ENCODE data around the gene RBM14. TPM values are rescaled to one million over a fixed set of nuclear protein-coding genes. Genes with fewer than 3 reads are reported as not detected.

RBM14 gene
- total RNA-seq, 4 donors from 2014 or later, result 13.8 to 70.1 (median 47.0) TPM

DNA sequence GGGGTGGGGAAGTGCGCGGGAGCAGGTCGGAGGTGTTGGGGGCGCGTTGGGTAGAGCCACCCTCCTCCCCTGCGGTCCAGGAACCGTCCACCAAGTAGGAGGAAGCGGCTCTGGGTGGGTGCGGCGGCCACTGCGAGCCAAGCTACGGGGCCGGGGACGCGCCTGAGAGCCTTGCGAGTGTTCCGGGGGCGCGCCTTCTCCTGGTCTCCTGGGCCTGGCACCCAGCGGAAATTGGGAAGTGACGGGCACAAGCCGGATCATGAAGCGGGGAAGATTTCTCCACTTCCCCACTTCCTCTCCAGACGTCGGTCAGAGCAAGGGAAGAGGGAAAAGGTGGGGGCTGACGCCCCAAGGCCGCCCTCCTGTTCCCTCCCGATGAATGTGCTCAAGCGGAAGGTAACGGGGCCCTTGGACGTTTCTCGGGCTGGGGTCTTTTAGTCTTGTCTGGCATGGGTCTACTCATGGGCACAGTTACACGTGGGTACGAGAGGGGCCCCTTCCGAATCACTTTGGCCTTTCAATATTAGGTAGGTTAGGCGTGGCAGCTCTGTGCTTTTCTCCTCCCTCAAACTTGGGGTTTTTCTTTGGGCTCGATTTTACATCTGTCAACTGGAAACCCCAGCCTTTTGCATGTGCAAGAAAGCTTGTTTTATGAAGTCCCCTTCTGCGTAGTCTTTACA, 865 bp downstream of the RBM14 start:
- H3K4me1 ChIP-seq, result peaks cover 30 to 54% (median 47%) of the 10 kb centered on the region in 4 donors
- peak overlapping the region; percentile 92 to 98 (median 98) for H3K27ac ChIP-seq
- H3K27me3 ChIP-seq, result no peaks in the 10 kb centered on the region
- TF ChIP-seq POLR2AphosphoS5 (IDR thresholded peaks at IDR 0.05) (peak in 2 of 3 donors; percentile 27 to 66), POLR2A (IDR thresholded peaks at IDR 0.05) (no peak)
- H3K9me3 ChIP-seq, result no peaks in the 10 kb centered on the region
- in situ Hi-C loops (cut with MboI; ENCODE audit: low pct_ligation_motif_present in 1 of 4, low pct_unique_long_range_greater_than_20kb in 1 of 4, low sequenced_read_pairs in 3 of 4) (no loop called here), intact Hi-C loops (cut with DNase I; ENCODE audit: low total_unique reads) (no loop called here)
- peaks cover 0 to under 1% (median 0%) of the 10 kb centered on the region in 4 donors for H3K36me3 ChIP-seq
- peak overlapping the region; percentile 51 to 88 (median 82) for H3K4me3 ChIP-seq
- WGBS, 2 donors (ENCODE audit: low coverage in 1 of 2), result 0% methylated on average over 6 to 32 of the region's 38 CpGs
- no peak for DNase-seq

DNA sequence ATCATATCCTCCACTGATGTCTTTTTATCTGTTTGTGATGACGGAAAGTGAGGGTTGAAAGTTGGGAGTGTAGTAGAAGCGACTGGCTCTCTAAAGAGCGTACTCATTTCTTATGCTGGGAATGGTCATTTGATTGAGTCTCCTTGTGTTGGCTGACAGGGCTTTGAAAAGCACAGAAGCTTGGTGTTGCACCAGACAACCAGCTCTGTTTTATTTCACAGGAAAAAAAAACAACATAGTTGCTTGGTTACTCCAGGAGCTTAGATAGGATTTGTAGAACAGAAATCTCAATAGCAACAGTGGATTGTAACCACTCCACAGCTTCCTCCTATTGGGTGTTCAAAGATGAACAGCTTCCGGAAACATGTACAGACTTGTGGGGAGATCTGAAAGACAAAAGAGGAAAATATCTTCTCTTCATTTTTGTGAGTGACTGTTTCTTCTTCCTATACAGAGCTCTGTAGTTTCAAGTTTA, 2.7 kb downstream of the RBM14 start:
- H3K27me3 ChIP-seq, result no peaks in the 10 kb centered on the region
- H3K27ac ChIP-seq, result peak overlapping the region; percentile 92 to 98 (median 98)
- 25 to 39% methylated on average over 3 to 4 of the region's 4 CpGs for WGBS, 2 donors (ENCODE audit: low coverage in 1 of 2)
- peaks cover 0 to 7% (median 1%) of the 10 kb centered on the region in 4 donors for H3K36me3 ChIP-seq
- intact Hi-C loops (cut with DNase I; ENCODE audit: low total_unique reads) (no loop called here), in situ Hi-C loops (cut with MboI; ENCODE audit: low pct_ligation_motif_present in 1 of 4, low pct_unique_long_range_greater_than_20kb in 1 of 4, low sequenced_read_pairs in 3 of 4) (no loop called here)
- H3K4me1 ChIP-seq, result peaks cover 37 to 72% (median 57%) of the 10 kb centered on the region in 4 donors
- DNase-seq, result no peak
- no peaks in the 10 kb centered on the region for H3K9me3 ChIP-seq
- peak overlapping the region in 3 of 4 donors; percentile 82 to 88 (median 83) for H3K4me3 ChIP-seq
- TF ChIP-seq POLR2A (IDR thresholded peaks at IDR 0.05) (peak; percentile 41), EP300 (IDR thresholded peaks at IDR 0.05; ENCODE audit: low read depth) (no peak), POLR2AphosphoS5 (IDR thresholded peaks at IDR 0.05) (peak; percentile 41 to 77 (median 52))

DNA sequence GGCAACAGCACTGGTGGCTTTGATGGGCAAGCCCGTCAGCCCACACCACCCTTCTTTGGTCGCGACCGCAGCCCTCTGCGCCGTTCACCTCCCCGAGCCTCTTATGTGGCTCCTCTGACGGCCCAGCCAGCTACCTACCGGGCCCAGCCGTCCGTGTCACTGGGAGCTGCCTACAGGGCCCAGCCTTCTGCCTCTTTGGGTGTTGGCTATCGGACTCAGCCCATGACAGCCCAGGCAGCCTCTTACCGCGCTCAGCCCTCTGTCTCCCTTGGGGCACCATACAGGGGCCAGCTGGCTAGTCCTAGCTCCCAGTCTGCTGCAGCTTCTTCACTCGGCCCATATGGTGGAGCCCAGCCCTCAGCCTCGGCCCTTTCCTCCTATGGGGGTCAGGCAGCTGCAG, 8.0 kb downstream of the RBM14 start:
- TF ChIP-seq EP300 (IDR thresholded peaks at IDR 0.05; ENCODE audit: low read depth) (no peak), POLR2AphosphoS5 (IDR thresholded peaks at IDR 0.05) (no peak), POLR2A (IDR thresholded peaks at IDR 0.05) (no peak)
- TF ChIP-seq, protein P1, sequence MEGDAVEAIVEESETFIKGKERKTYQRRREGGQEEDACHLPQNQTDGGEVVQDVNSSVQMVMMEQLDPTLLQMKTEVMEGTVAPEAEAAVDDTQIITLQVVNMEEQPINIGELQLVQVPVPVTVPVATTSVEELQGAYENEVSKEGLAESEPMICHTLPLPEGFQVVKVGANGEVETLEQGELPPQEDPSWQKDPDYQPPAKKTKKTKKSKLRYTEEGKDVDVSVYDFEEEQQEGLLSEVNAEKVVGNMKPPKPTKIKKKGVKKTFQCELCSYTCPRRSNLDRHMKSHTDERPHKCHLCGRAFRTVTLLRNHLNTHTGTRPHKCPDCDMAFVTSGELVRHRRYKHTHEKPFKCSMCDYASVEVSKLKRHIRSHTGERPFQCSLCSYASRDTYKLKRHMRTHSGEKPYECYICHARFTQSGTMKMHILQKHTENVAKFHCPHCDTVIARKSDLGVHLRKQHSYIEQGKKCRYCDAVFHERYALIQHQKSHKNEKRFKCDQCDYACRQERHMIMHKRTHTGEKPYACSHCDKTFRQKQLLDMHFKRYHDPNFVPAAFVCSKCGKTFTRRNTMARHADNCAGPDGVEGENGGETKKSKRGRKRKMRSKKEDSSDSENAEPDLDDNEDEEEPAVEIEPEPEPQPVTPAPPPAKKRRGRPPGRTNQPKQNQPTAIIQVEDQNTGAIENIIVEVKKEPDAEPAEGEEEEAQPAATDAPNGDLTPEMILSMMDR (IDR thresholded peaks at IDR 0.05), result no peak
- 88% methylated on average over 16 of the region's 16 CpGs; no CpG with 5 or more reads in 1 of the 2 donors for WGBS, 2 donors (ENCODE audit: low coverage in 1 of 2)
- in situ Hi-C loops (cut with MboI; ENCODE audit: low pct_ligation_motif_present in 1 of 4, low pct_unique_long_range_greater_than_20kb in 1 of 4, low sequenced_read_pairs in 3 of 4) (no loop called here), intact Hi-C loops (cut with DNase I; ENCODE audit: low total_unique reads) (no loop called here)
- H3K4me1 ChIP-seq, result peaks cover 32 to 56% (median 39%) of the 10 kb centered on the region in 4 donors
- peak overlapping the region; percentile 64 to 98 (median 74) for H3K27ac ChIP-seq
- no peaks in the 10 kb centered on the region for H3K27me3 ChIP-seq
- H3K36me3 ChIP-seq, result peaks cover 0 to 45% (median 23%) of the 10 kb centered on the region in 4 donors
- no peak for DNase-seq
- no peak overlapping the region for H3K4me3 ChIP-seq
- H3K9me3 ChIP-seq, result no peaks in the 10 kb centered on the region

DNA sequence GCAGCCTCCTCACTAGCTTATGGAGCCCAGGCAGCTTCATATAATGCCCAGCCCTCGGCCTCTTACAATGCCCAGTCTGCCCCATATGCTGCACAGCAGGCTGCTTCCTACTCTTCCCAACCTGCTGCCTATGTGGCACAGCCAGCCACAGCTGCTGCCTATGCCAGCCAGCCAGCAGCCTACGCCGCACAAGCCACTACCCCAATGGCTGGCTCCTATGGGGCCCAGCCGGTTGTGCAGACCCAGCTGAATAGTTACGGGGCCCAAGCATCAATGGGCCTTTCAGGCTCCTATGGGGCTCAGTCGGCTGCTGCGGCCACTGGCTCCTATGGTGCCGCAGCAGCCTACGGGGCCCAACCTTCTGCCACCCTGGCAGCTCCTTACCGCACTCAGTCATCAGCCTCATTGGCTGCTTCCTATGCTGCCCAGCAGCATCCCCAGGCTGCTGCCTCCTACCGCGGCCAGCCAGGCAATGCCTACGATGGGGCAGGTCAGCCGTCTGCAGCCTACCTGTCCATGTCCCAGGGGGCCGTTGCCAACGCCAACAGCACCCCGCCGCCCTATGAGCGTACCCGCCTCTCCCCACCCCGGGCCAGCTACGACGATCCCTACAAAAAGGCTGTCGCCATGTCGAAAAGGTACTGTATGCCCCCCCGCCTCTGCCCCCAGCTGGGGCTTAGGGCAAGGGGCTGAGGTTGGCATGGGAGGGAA, 8.8 kb downstream of the RBM14 start:
- peaks cover 28 to 50% (median 34%) of the 10 kb centered on the region in 4 donors for H3K4me1 ChIP-seq

More for the DNA sequence above, 8.8 kb downstream of the RBM14 start:
- no peaks in the 10 kb centered on the region for H3K9me3 ChIP-seq
- no peaks in the 10 kb centered on the region for H3K27me3 ChIP-seq
- intact Hi-C loops (cut with DNase I; ENCODE audit: low total_unique reads) (no loop called here), in situ Hi-C loops (cut with MboI; ENCODE audit: low pct_ligation_motif_present in 1 of 4, low pct_unique_long_range_greater_than_20kb in 1 of 4, low sequenced_read_pairs in 3 of 4) (no loop called here)
- TF ChIP-seq POLR2A (IDR thresholded peaks at IDR 0.05) (no peak), EP300 (IDR thresholded peaks at IDR 0.05; ENCODE audit: low read depth) (no peak), POLR2AphosphoS5 (IDR thresholded peaks at IDR 0.05) (no peak)
- TF ChIP-seq, protein P1 (IDR thresholded peaks at IDR 0.05), result no peak
- H3K36me3 ChIP-seq, result peaks cover 0 to 50% (median 23%) of the 10 kb centered on the region in 4 donors
- peak overlapping the region; percentile 64 to 98 (median 74) for H3K27ac ChIP-seq
- no peak for DNase-seq
- no peak overlapping the region for H3K4me3 ChIP-seq
- 95% methylated on average over 21 of the region's 26 CpGs; no CpG with 5 or more reads in 1 of the 2 donors for WGBS, 2 donors (ENCODE audit: low coverage in 1 of 2)

Measured in transverse colon (tissue), 4 donors.